Hair follicular keratinocyte (primary cell): ENCODE data around the gene ZNF81. TPM values are rescaled to one million over a fixed set of nuclear protein-coding genes. Genes with fewer than 3 reads are reported as not detected.

Experiments
- total RNA-seq: library from RNA; depleted of rRNA; stranded (reverse); fragments of >200 nt; gene quantifications from 2 replicates; pipeline ENCODE4 v1.2.3, GENCODE V29; 2015

The ZNF81 gene
- total RNA-seq = 5.2 and 5.9 TPM in 2 replicates

DNA sequence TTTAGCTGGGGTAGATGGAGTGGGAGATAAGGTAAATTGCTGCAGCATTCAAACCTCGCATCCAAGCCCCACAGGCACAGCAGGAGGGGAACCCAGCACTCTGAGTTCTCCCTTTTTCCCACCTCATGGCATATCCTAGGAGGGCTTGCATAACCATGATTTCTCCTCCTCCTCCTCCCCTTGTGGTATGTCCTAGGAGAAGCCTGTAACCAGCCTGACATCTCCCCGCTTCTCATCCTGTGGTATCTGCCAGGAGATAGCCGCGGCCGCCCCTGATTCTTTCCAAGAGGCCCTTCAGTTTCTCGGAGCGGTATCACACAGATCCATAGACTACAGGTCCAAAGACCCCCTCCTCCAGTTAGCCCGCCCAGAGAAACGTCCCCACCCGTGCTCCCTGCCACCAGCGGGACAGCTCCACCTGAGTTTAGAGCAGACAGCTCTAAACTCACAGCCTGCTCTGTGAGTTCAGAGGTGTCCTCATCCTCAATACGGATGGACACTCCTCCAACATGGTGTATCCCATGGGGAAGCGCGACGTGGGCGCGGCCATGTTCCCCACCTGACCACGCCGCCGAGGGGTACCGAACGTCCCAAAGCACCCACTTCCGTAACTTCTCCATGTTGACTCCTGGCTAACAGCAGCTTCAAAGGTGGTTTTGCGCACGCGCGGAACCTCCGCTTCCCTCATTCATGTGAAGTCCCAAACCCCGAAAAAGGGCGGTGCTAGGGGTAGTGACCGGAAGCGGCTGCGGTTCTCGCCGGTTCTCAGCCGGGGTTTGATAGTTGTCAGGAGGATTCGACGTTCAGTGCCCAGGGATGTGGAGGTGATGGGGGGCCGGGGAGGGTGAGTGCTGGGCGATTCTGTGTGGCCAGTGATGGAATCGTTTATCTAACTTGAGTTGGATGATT is at the start of gene ZNF81:
ZNF81 (plus strand) TSS at position 739 of the 909 bp plus-strand sequence. CDS start 9,366 bp downstream, outside the sequence.

Other genes with a start within 250 kb of the ZNF81 start
- not detected in 2 replicates for gene SYN1, start 217.0 kb upstream of the ZNF81 start, total RNA-seq
- not detected in 2 replicates for gene CFP, start 207.0 kb upstream of the ZNF81 start, total RNA-seq
- 27.4 and 34.1 TPM in 2 replicates for gene ELK1, start 186.3 kb upstream of the ZNF81 start, total RNA-seq
- gene UXT, start 177.7 kb upstream of the ZNF81 start, total RNA-seq = 139 and 153 TPM in 2 replicates
- gene ZNF182, start 167.1 kb downstream of the ZNF81 start, total RNA-seq = 1.0 and 2.1 TPM in 2 replicates
- not detected in 2 replicates for gene SPACA5, start 170.1 kb downstream of the ZNF81 start, total RNA-seq
- gene ZNF630, start 234.7 kb downstream of the ZNF81 start, total RNA-seq = 0.42 and 1.1 TPM in 2 replicates